Mesendoderm (in vitro differentiated cells): ENCODE data around the gene PLPP4.

Source experiments
- DNase-seq: peaks from one replicate; pipeline ENCODE4 v3.0.0; 2013
- H2AK5ac ChIP-seq: 2 replicates; pipeline ENCODE4 v1.6.1; 2013; ENCODE audit warnings: low read length, inconsistent platforms
- H2BK120ac ChIP-seq: 2 replicates; pipeline ENCODE4 v1.6.1; 2013; ENCODE audit warnings: low read depth, mild to moderate bottlenecking, low read length, moderate library complexity, mixed read lengths
- H2BK15ac ChIP-seq: replicated peaks from 2 replicates; pipeline ENCODE4 v1.6.1; 2013; ENCODE audit warnings: low read depth, mild to moderate bottlenecking, moderate library complexity
- H2BK5ac ChIP-seq: 2 replicates; pipeline ENCODE4 v1.6.1; 2013; ENCODE audit warnings: low read length, inconsistent platforms
- H3K18ac ChIP-seq: 2 replicates; pipeline ENCODE4 v1.6.1; 2013; ENCODE audit warnings: mild to moderate bottlenecking, low read length, mixed read lengths
- H3K23ac ChIP-seq: one replicate; pipeline ENCODE4 v1.6.1; 2013; ENCODE audit warnings: low read length
- H3K27ac ChIP-seq: 2 replicates; pipeline ENCODE4 v1.5.1; 2013; ENCODE audit warnings: low read depth, mild to moderate bottlenecking, inconsistent platforms, low read length, moderate library complexity
- H3K27me3 ChIP-seq: 2 replicates; pipeline ENCODE4 v1.6.1; 2013; ENCODE audit warnings: low read length, control low read depth, mild to moderate bottlenecking, inconsistent platforms; ENCODE audit not compliant: insufficient read depth, poor library complexity
- H3K36me3 ChIP-seq: 2 replicates; pipeline ENCODE4 v1.6.1; 2013; ENCODE audit warnings: low read length, inconsistent platforms; ENCODE audit not compliant: control insufficient read depth, insufficient read depth
- H3K4ac ChIP-seq: one replicate; pipeline ENCODE4 v1.6.1; 2013; ENCODE audit warnings: low read depth, mild to moderate bottlenecking, low read length, moderate library complexity
- H3K4me1 ChIP-seq: 2 replicates; pipeline ENCODE4 v1.6.1; 2013; ENCODE audit warnings: low read depth, low read length, inconsistent platforms; ENCODE audit not compliant: control insufficient read depth
- H3K4me2 ChIP-seq: 2 replicates; pipeline ENCODE4 v1.6.1; 2013; ENCODE audit warnings: low read length
- H3K4me3 ChIP-seq: 2 replicates; pipeline ENCODE4 v1.5.1; 2013; ENCODE audit warnings: mild to moderate bottlenecking, low read length
- H3K56ac ChIP-seq: one replicate; pipeline ENCODE4 v1.6.1; 2013; ENCODE audit warnings: low read length
- H3K79me1 ChIP-seq: 2 replicates; pipeline ENCODE4 v1.6.1; 2013; ENCODE audit warnings: low read length, inconsistent platforms
- H3K79me2 ChIP-seq: 2 replicates; pipeline ENCODE4 v1.6.1; 2013; ENCODE audit warnings: mild to moderate bottlenecking, low read length; ENCODE audit not compliant: control insufficient read depth, insufficient read depth
- H3K9ac ChIP-seq: 2 replicates; pipeline ENCODE4 v1.6.1; 2013; ENCODE audit warnings: low read length, inconsistent platforms
- H4K5ac ChIP-seq: one replicate; pipeline ENCODE4 v1.6.1; 2013; ENCODE audit warnings: low read length
- H4K8ac ChIP-seq: one replicate; pipeline ENCODE4 v1.6.1; 2013; ENCODE audit warnings: low read depth, mild to moderate bottlenecking, control low read depth, low read length, moderate library complexity
- WGBS: extraction: QIAGEN DNeasy Blood & Tissue Kit; methylation state at CpG from one replicate; pipeline ENCODE4 v1.1.7; 2013; ENCODE audit warnings: low lambda C conversion rate, missing lambda C conversion rate; ENCODE audit not compliant: insufficient coverage; ENCODE audit errors: extremely low coverage; 5-methylcytosine and 5-hydroxymethylcytosine counted together

Gene PLPP4

GRCh38 chr10:120586471-120586872 is 129.4 kb downstream of the PLPP4 start:
- Histone ChIP-seq H3K27ac (no peak overlapping the region), H3K27me3 (no peaks in the 10 kb centered on the region), H3K18ac (no peak overlapping the region), H2BK15ac (no peak overlapping the region), H2BK120ac (no peak overlapping the region), H3K79me1 (no peaks in the 10 kb centered on the region), H3K4me3 (no peak overlapping the region), H2AK5ac (no peak overlapping the region), H3K36me3 (no peaks in the 10 kb centered on the region), H3K23ac (no peak overlapping the region), H3K4me2 (no peak overlapping the region), H4K8ac (no peak overlapping the region), H3K79me2 (no peaks in the 10 kb centered on the region), H2BK5ac (no peak overlapping the region), H3K56ac (no peak overlapping the region), H3K4me1 (no peaks in the 10 kb centered on the region), H3K9ac (no peak overlapping the region), H4K5ac (no peak overlapping the region), H3K4ac (no peak overlapping the region)
- no CpG with 5 or more reads among the region's 3 CpGs for WGBS
- DNase-seq: peak; percentile 60

GRCh38 chr10:120587061-120587460 is 130.0 kb downstream of the PLPP4 start:
- no peak overlapping the region for H3K4ac ChIP-seq
- no peak overlapping the region for H3K56ac ChIP-seq
- H3K9ac ChIP-seq: no peak overlapping the region
- H2BK15ac ChIP-seq: no peak overlapping the region
- no peaks in the 10 kb centered on the region for H3K79me1 ChIP-seq
- DNase-seq: no peak
- no peaks in the 10 kb centered on the region for H3K79me2 ChIP-seq
- H3K18ac ChIP-seq: no peak overlapping the region
- no peak overlapping the region for H3K23ac ChIP-seq
- H3K27me3 ChIP-seq: no peaks in the 10 kb centered on the region
- H3K27ac ChIP-seq: no peak overlapping the region
- no peak overlapping the region for H3K4me2 ChIP-seq
- H3K4me1 ChIP-seq: no peaks in the 10 kb centered on the region
- no peak overlapping the region for H2BK120ac ChIP-seq
- H4K5ac ChIP-seq: no peak overlapping the region
- no CpG with 5 or more reads among the region's 5 CpGs for WGBS
- H3K36me3 ChIP-seq: no peaks in the 10 kb centered on the region
- H2AK5ac ChIP-seq: no peak overlapping the region
- H2BK5ac ChIP-seq: no peak overlapping the region
- no peak overlapping the region for H4K8ac ChIP-seq
- no peak overlapping the region for H3K4me3 ChIP-seq

- WGBS: no CpG with 5 or more reads among the region's 2 CpGs
- Histone ChIP-seq H3K4ac (no peak overlapping the region), H3K18ac (no peak overlapping the region), H3K36me3 (no peaks in the 10 kb centered on the region), H3K23ac (no peak overlapping the region), H2BK120ac (no peak overlapping the region), H3K4me2 (no peak overlapping the region), H2BK5ac (no peak overlapping the region), H4K8ac (no peak overlapping the region), H3K27me3 (no peaks in the 10 kb centered on the region), H3K79me2 (no peaks in the 10 kb centered on the region), H4K5ac (no peak overlapping the region), H3K4me1 (no peaks in the 10 kb centered on the region), H3K4me3 (no peak overlapping the region), H2AK5ac (no peak overlapping the region), H3K56ac (no peak overlapping the region), H3K9ac (no peak overlapping the region), H3K27ac (no peak overlapping the region), H2BK15ac (no peak overlapping the region), H3K79me1 (no peaks in the 10 kb centered on the region)
- no peak for DNase-seq
Measured at GRCh38 chr10:120588311-120588710, 131.3 kb downstream of the PLPP4 start.

- no peaks in the 10 kb centered on the region for H3K79me2 ChIP-seq
- no peaks in the 10 kb centered on the region for H3K27me3 ChIP-seq
- no peaks in the 10 kb centered on the region for H3K79me1 ChIP-seq
- H4K8ac ChIP-seq: no peak overlapping the region
- H3K36me3 ChIP-seq: no peaks in the 10 kb centered on the region
- no peak for DNase-seq
- no peak overlapping the region for H2BK120ac ChIP-seq
- H2BK15ac ChIP-seq: no peak overlapping the region
- no peak overlapping the region for H3K23ac ChIP-seq
- no peak overlapping the region for H2AK5ac ChIP-seq
- no peak overlapping the region for H3K4me3 ChIP-seq
- WGBS: no CpG with 5 or more reads among the region's 2 CpGs
- H2BK5ac ChIP-seq: no peak overlapping the region
- H3K4me2 ChIP-seq: no peak overlapping the region
- H4K5ac ChIP-seq: no peak overlapping the region
- no peak overlapping the region for H3K18ac ChIP-seq
- H3K4me1 ChIP-seq: no peaks in the 10 kb centered on the region
- no peak overlapping the region for H3K9ac ChIP-seq
- no peak overlapping the region for H3K56ac ChIP-seq
- H3K4ac ChIP-seq: no peak overlapping the region
- no peak overlapping the region for H3K27ac ChIP-seq
Measured at GRCh38 chr10:120593693-120594092, 136.7 kb downstream of the PLPP4 start.

GRCh38 chr10:120597902-120598301 is 140.9 kb downstream of the PLPP4 start:
- no peaks in the 10 kb centered on the region for H3K36me3 ChIP-seq
- no peak overlapping the region for H2BK5ac ChIP-seq

GRCh38 chr10:120598386-120598785 is 141.4 kb downstream of the PLPP4 start:
- no peak overlapping the region for H2BK120ac ChIP-seq
- no peaks in the 10 kb centered on the region for H3K79me2 ChIP-seq
- DNase-seq: peak; percentile 29
- no peaks in the 10 kb centered on the region for H3K4me1 ChIP-seq
- no peak overlapping the region for H3K4me2 ChIP-seq
- no peak overlapping the region for H3K27ac ChIP-seq
- H3K56ac ChIP-seq: no peak overlapping the region
- H4K8ac ChIP-seq: no peak overlapping the region
- no peak overlapping the region for H3K4me3 ChIP-seq
- H3K27me3 ChIP-seq: no peaks in the 10 kb centered on the region
- no peak overlapping the region for H2BK15ac ChIP-seq
- no peak overlapping the region for H2BK5ac ChIP-seq
- H2AK5ac ChIP-seq: no peak overlapping the region
- H3K4ac ChIP-seq: no peak overlapping the region
- no peak overlapping the region for H4K5ac ChIP-seq
- H3K79me1 ChIP-seq: no peaks in the 10 kb centered on the region
- H3K36me3 ChIP-seq: no peaks in the 10 kb centered on the region
- no CpG with 5 or more reads among the region's 5 CpGs for WGBS
- no peak overlapping the region for H3K18ac ChIP-seq
- H3K9ac ChIP-seq: no peak overlapping the region
- H3K23ac ChIP-seq: no peak overlapping the region

More at GRCh38 chr10:120597902-120598301, 140.9 kb downstream of the PLPP4 start:
- Histone ChIP-seq H4K8ac (no peak overlapping the region), H3K23ac (no peak overlapping the region), H3K79me2 (no peaks in the 10 kb centered on the region), H2BK15ac (no peak overlapping the region), H3K4me3 (no peak overlapping the region), H3K18ac (no peak overlapping the region), H3K9ac (no peak overlapping the region), H2BK120ac (no peak overlapping the region), H2AK5ac (no peak overlapping the region), H3K4me2 (no peak overlapping the region), H3K27ac (no peak overlapping the region), H3K79me1 (no peaks in the 10 kb centered on the region), H3K4ac (no peak overlapping the region), H3K56ac (no peak overlapping the region), H3K4me1 (no peaks in the 10 kb centered on the region), H4K5ac (no peak overlapping the region), H3K27me3 (no peaks in the 10 kb centered on the region)
- DNase-seq: no peak
- WGBS: no CpG with 5 or more reads among the region's 3 CpGs
